DND-41 (cell line): ENCODE measurements around the gene RALGAPA2.

Experiments used
- ATAC-seq: fragments of 200-7000 bp; cut with Tn5 transposase; 3 replicates; pipeline ENCODE4 v1.9.1; 2021; ENCODE audit warnings: low read depth; ENCODE audit not compliant: insufficient read depth
- DNase-seq: peaks from one replicate; pipeline ENCODE4 v3.0.0-alpha.2; 2020
- H2AFZ ChIP-seq: 2 replicates; pipeline ENCODE4 v1.6.0; 2012; ENCODE audit warnings: low read depth, low read length
- H3K27ac ChIP-seq: 2 replicates; pipeline ENCODE4 v1.5.1; 2012; ENCODE audit warnings: low read length, inconsistent platforms
- H3K27me3 ChIP-seq: fragments of 200-600 bp; sonication (generic); 2 replicates; pipeline ENCODE4 v1.6.0; 2012; ENCODE audit warnings: low read length, mild to moderate bottlenecking, inconsistent platforms; ENCODE audit not compliant: insufficient read depth, poor library complexity
- H3K36me3 ChIP-seq: 2 replicates; pipeline ENCODE4 v1.5.1; 2012; ENCODE audit warnings: low read length, inconsistent platforms; ENCODE audit not compliant: insufficient read depth
- H3K4me1 ChIP-seq: 2 replicates; pipeline ENCODE4 v1.5.1; 2012; ENCODE audit warnings: mild to moderate bottlenecking, low read length; ENCODE audit not compliant: insufficient read depth
- H3K4me2 ChIP-seq: 2 replicates; pipeline ENCODE4 v1.6.0; 2012; ENCODE audit warnings: mild to moderate bottlenecking, moderate library complexity, low read length, inconsistent platforms; ENCODE audit not compliant: insufficient read depth
- H3K4me3 ChIP-seq, 2 experiments: fragments of 200-600 bp in 1 of 2; shearing (Covaris generic) in 1 of 2; 2 replicates each; pipeline ENCODE4 v1.5.1; 2012 to 2016; ENCODE audit warnings: inconsistent platforms in 2 of 2, low read length in 2 of 2, mild to moderate bottlenecking in 2 of 2, low read depth in 1 of 2, moderate library complexity in 1 of 2
- H3K79me2 ChIP-seq: 2 replicates; pipeline ENCODE4 v1.6.0; 2012; ENCODE audit warnings: low read length, inconsistent platforms; ENCODE audit not compliant: insufficient read depth
- H3K9ac ChIP-seq: 2 replicates; pipeline ENCODE4 v1.6.0; 2012; ENCODE audit warnings: low read depth, mild to moderate bottlenecking, inconsistent platforms, low read length, moderate library complexity
- H3K9me3 ChIP-seq: 2 replicates; pipeline ENCODE4 v1.5.1; 2012; ENCODE audit warnings: low read length, moderate library complexity, mild to moderate bottlenecking, inconsistent platforms; ENCODE audit not compliant: insufficient read depth, severe bottlenecking
- H4K20me1 ChIP-seq: 2 replicates; pipeline ENCODE4 v1.6.0; 2012; ENCODE audit warnings: low read length; ENCODE audit not compliant: insufficient read depth
- EZH2 ChIP-seq: IDR thresholded peaks from 3 replicates; pipeline ENCODE4 v1.6.1; 2012; ENCODE audit warnings: borderline replicate concordance, low read depth, mild to moderate bottlenecking, moderate library complexity, low read length, inconsistent platforms; ENCODE audit not compliant: severe bottlenecking
- TF ChIP-seq, protein P1 (sequence below): IDR thresholded peaks from 2 replicates; pipeline ENCODE4 v1.5.1; 2012; ENCODE audit warnings: borderline replicate concordance, low read length, moderate library complexity, mild to moderate bottlenecking; ENCODE audit not compliant: poor library complexity, severe bottlenecking; ENCODE audit errors: extremely low read depth

Gene RALGAPA2

DNA sequence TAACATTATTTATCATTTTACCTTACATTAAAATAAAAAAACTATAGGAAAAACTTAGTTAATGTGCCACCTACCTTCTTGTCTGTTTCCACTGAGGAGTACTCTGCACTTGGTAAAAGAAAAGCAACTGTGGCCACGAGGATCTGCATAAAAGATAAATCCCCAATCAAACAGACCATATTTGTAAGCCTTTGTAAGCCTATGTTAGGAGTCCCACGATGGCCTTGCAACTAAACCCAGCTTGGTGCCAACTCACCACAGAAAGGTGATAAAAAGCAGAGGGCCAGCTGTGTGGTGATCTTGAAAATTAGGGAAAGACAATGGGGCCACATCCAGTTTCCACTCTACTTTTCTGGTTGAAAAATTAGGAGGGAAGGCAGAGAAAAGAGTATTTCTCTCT lies 187.7 kb downstream of the RALGAPA2 start:
- Histone ChIP-seq H4K20me1 (no peaks in the 10 kb centered on the region), H3K9ac (no peak overlapping the region)

DNA sequence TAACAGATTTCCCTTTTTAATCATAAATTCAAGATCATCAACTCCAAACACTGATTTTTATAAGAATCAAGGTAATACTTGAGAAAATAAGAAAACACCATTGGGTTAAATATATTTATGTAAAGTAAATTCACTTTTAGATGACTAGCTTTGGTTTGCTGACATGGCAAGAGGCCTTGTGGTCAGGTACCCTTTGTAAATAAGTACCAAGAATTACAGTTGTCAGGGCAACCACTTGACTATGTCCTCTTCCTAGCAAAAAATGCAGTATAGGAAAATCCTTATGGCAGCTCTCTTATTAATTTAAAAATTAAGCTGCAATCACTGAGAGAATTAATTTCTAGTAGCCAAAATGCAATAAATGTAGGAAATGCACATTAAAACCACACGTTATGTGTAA lies 190.7 kb downstream of the RALGAPA2 start:
- no peaks in the 10 kb centered on the region for H3K79me2 ChIP-seq
- TF ChIP-seq, protein P1, sequence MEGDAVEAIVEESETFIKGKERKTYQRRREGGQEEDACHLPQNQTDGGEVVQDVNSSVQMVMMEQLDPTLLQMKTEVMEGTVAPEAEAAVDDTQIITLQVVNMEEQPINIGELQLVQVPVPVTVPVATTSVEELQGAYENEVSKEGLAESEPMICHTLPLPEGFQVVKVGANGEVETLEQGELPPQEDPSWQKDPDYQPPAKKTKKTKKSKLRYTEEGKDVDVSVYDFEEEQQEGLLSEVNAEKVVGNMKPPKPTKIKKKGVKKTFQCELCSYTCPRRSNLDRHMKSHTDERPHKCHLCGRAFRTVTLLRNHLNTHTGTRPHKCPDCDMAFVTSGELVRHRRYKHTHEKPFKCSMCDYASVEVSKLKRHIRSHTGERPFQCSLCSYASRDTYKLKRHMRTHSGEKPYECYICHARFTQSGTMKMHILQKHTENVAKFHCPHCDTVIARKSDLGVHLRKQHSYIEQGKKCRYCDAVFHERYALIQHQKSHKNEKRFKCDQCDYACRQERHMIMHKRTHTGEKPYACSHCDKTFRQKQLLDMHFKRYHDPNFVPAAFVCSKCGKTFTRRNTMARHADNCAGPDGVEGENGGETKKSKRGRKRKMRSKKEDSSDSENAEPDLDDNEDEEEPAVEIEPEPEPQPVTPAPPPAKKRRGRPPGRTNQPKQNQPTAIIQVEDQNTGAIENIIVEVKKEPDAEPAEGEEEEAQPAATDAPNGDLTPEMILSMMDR, result no peak
- no peak for TF ChIP-seq EZH2
- DNase-seq (no peak), ATAC-seq (no peak)
- no peak overlapping the region for H3K27ac ChIP-seq
- H2AFZ ChIP-seq, result no peak overlapping the region
- no peaks in the 10 kb centered on the region for H4K20me1 ChIP-seq
- H3K4me1 ChIP-seq, result no peaks in the 10 kb centered on the region
- H3K4me2 ChIP-seq, result no peak overlapping the region
- no peaks in the 10 kb centered on the region for H3K27me3 ChIP-seq
- no peaks in the 10 kb centered on the region for H3K9me3 ChIP-seq
- H3K36me3 ChIP-seq, result peaks cover 13% of the 10 kb centered on the region; the same call in 1 of the 2 replicates
- no peak overlapping the region for H3K4me3 ChIP-seq
- H3K9ac ChIP-seq, result no peak overlapping the region

More for the DNA sequence above, 187.7 kb downstream of the RALGAPA2 start:
- DNase-seq (no peak), ATAC-seq (no peak)
- Histone ChIP-seq H3K4me3 (no peak overlapping the region), H3K79me2 (no peaks in the 10 kb centered on the region), H2AFZ (no peak overlapping the region), H3K4me1 (no peaks in the 10 kb centered on the region), H3K27ac (no peak overlapping the region), H3K27me3 (no peaks in the 10 kb centered on the region), H3K4me2 (no peak overlapping the region), H3K9me3 (no peaks in the 10 kb centered on the region), H3K36me3 (peaks cover 10% of the 10 kb centered on the region; the same call in 1 of the 2 replicates)
- TF ChIP-seq, protein P1, result no peak
- no peak for TF ChIP-seq EZH2

DNA sequence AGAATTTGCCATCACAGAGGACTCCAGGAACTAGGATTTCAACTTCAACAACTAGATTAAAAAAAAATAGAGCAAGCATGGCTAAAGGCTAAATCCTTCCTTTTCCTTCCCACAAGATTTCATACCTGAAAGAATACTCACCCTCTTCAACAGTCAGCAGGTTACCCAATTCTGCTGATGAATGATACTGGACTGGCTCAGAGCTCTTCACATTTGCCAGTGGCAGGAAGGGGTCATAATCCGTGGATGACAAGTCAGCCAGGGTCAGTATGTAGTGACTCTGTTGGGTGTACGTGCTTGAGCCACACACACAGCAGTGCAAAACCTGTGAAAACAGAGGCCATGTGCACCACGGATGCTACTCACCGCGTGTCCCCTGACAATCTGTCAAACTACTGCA lies 191.7 kb downstream of the RALGAPA2 start:
- Histone ChIP-seq H3K4me3 (no peak overlapping the region), H2AFZ (no peak overlapping the region), H3K27me3 (no peaks in the 10 kb centered on the region), H3K9ac (no peak overlapping the region), H3K79me2 (no peaks in the 10 kb centered on the region), H3K36me3 (peaks cover 20% of the 10 kb centered on the region; the same call in 1 of the 2 replicates), H3K4me1 (no peaks in the 10 kb centered on the region), H3K4me2 (no peak overlapping the region), H3K27ac (no peak overlapping the region), H3K9me3 (no peaks in the 10 kb centered on the region), H4K20me1 (no peaks in the 10 kb centered on the region)
- no peak for ATAC-seq
- TF ChIP-seq, protein P1, result no peak
- DNase-seq, result no peak

DNA sequence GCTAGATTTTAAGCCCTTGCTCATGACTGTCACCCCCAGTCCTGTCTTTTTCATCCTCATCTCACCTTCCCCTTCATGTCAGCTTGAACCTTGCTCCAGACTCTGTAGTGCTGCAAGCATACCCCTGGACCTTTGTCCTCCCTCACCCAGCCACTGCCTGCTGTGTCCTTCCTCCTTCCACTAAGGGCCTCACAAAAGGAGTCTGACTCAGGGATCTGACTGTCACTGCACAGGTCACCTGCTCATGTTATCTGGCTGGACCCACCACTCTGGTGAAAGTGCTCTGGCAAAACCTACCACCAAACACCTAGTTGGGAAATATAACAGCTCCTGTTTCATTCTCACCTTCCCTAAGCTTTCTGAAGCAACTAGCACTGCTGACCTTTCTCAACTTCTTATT lies 193.2 kb downstream of the RALGAPA2 start:
- H3K79me2 ChIP-seq, result no peaks in the 10 kb centered on the region
- no peak overlapping the region for H3K4me2 ChIP-seq
- no peaks in the 10 kb centered on the region for H3K4me1 ChIP-seq
- no peak overlapping the region for H3K4me3 ChIP-seq
- H3K27ac ChIP-seq, result no peak overlapping the region
- no peak for ATAC-seq
- H2AFZ ChIP-seq, result no peak overlapping the region
- peaks cover 34% of the 10 kb centered on the region for H3K36me3 ChIP-seq
- peaks cover 13% of the 10 kb centered on the region for H3K9me3 ChIP-seq
- no peaks in the 10 kb centered on the region for H4K20me1 ChIP-seq
- no peak for DNase-seq
- TF ChIP-seq, protein P1, result no peak
- TF ChIP-seq EZH2, result no peak
- no peaks in the 10 kb centered on the region for H3K27me3 ChIP-seq
- no peak overlapping the region for H3K9ac ChIP-seq
